Measurements from ENCODE around the gene SLC4A11. TPM values are rescaled to one million over a fixed set of nuclear protein-coding genes. Genes with fewer than 3 reads are reported as not detected.

Gene SLC4A11
- total RNA-seq, 1 donor from 2014 or later = 2.5 TPM

DNA sequence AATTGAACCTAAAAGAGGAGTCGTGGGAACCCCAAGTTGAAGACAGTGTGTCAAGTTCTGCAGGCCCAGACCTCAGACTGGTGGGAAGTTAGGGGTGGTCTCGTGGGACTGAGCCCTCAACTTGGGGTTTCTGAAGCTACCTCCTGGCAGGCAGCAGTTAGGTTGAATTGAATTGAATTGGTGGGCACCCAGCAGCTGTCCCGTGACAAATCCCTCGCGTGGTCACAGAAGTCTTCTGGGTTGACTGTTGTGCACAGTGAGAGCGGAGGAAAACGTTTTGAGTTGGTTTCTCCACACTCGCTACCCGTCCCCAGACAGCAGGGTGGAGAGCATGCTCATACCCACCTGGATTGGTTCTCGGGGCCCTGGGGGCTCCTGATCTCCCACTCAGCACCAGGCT is 12.9 kb downstream of the SLC4A11 start:
- Mint-ChIP-seq H3K27ac (peak overlapping the region; percentile 56), H3K36me3 (peaks cover 5% of the 10 kb centered on the region), H3K9me3 (no peaks in the 10 kb centered on the region), H3K4me1 (peaks cover 8% of the 10 kb centered on the region), H3K4me3 (no peak overlapping the region), H3K27me3 (ENCODE audit: low read depth) (no peaks in the 10 kb centered on the region)
- no peak for DNase-seq (ENCODE audit: low spot score in 2 of 2, unreplicated experiment in 2 of 2)
- TF ChIP-seq, protein P1, sequence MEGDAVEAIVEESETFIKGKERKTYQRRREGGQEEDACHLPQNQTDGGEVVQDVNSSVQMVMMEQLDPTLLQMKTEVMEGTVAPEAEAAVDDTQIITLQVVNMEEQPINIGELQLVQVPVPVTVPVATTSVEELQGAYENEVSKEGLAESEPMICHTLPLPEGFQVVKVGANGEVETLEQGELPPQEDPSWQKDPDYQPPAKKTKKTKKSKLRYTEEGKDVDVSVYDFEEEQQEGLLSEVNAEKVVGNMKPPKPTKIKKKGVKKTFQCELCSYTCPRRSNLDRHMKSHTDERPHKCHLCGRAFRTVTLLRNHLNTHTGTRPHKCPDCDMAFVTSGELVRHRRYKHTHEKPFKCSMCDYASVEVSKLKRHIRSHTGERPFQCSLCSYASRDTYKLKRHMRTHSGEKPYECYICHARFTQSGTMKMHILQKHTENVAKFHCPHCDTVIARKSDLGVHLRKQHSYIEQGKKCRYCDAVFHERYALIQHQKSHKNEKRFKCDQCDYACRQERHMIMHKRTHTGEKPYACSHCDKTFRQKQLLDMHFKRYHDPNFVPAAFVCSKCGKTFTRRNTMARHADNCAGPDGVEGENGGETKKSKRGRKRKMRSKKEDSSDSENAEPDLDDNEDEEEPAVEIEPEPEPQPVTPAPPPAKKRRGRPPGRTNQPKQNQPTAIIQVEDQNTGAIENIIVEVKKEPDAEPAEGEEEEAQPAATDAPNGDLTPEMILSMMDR (IDR thresholded peaks at IDR 0.05; ENCODE audit: unreplicated experiment) = no peak

DNA sequence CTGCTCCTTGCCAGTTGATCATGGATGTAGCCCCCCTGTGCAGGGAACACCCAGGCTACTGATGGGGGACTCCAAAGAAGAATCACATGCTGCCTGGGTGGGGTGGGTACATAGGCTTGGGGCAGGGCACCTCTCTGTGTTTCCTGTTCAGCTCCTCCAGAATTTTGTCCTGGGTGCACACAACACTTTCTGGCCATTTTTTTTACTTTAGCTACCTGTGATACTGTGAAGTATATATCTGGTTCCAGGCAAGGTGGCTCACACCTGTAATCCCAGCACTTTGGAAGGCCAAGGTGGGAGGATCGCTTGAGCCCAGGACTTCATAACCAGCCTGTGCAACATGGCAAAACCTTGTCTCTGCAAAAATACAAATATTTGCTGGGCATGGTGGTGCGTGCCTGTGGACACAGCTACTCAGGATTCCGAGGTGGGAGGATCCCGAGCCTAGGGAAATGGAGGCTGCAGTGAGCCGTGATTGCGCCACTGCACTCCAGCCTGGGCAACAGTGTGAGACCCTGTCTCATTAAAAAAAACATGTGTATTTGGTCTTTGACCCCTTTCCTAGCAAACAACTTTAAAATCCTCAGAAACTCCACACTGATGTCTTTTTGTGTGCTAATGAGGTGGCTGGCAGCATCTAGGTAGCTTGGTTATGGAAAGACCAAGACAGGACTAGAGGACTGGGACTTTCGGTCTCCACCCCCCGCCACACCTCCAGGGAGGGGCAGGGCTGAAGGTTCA is 14.1 kb downstream of the SLC4A11 start:
- H3K4me1 Mint-ChIP-seq = peaks cover 8% of the 10 kb centered on the region
- no peak for DNase-seq (ENCODE audit: low spot score in 2 of 2, unreplicated experiment in 2 of 2)
- H3K9me3 Mint-ChIP-seq = no peaks in the 10 kb centered on the region
- no peaks in the 10 kb centered on the region for H3K27me3 Mint-ChIP-seq (ENCODE audit: low read depth)
- H3K4me3 Mint-ChIP-seq = no peak overlapping the region
- H3K36me3 Mint-ChIP-seq = peaks cover 8% of the 10 kb centered on the region
- TF ChIP-seq, protein P1 (IDR thresholded peaks at IDR 0.05; ENCODE audit: unreplicated experiment) = no peak
- no peak overlapping the region for H3K27ac Mint-ChIP-seq

DNA sequence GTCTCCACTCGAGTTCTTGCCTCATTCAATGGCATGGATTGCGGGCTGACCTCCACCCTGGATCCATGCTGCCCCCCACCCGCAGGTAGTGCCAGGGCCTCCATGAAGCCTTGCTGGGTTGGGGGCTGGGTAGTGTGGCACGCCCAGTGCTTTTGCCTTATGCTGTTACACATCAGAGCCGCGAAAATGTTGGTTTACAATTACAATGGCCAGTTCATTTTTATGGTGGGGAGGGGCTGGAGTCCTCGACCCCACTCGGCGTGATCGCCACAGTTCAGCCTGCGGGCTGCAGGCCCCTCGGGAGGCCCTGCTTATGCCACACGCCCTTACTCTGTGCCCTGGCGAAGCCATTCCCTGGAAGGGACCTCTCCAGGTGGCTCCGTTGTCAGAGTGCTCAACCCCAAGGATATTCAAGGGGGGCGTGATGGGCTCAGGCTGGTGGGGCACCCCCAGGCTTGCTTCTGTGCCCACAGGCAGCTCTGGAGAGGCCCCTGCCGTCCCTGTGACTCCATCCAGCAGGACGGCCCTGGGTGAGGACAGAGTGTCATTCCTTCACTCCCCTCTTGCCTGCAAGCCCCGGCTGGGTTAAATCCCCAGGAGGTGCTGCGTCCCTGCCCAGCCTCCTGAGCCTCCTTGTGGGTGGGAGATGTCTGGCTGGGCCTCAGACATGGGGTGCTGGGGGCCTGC is 14.9 kb downstream of the SLC4A11 start:
- TF ChIP-seq, protein P1 (IDR thresholded peaks at IDR 0.05; ENCODE audit: unreplicated experiment) = no peak
- H3K36me3 Mint-ChIP-seq = peaks cover 8% of the 10 kb centered on the region
- H3K27me3 Mint-ChIP-seq (ENCODE audit: low read depth) = no peaks in the 10 kb centered on the region
- H3K4me3 Mint-ChIP-seq = no peak overlapping the region
- H3K9me3 Mint-ChIP-seq = no peaks in the 10 kb centered on the region
- DNase-seq (ENCODE audit: low spot score in 2 of 2, unreplicated experiment in 2 of 2) = no peak
- H3K27ac Mint-ChIP-seq = no peak overlapping the region
- H3K4me1 Mint-ChIP-seq = peaks cover 8% of the 10 kb centered on the region

DNA sequence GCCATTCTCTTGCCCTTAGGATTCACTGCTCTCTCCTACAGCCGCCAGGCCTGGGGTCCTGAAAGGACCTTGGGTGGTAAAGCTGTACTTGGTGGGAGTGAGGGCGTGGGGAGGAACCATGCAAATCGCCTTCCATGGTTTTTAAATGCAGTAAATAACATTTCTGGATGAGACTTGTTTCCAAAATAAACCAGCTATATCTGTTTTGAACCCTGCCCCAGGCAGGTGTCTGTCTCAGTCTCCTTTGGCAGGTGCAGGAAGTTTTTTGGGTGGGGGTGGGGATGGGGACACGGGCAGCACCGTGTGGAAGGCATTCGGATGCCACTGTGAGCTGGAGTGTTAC is 15.4 kb downstream of the SLC4A11 start:
- peaks cover 8% of the 10 kb centered on the region for H3K36me3 Mint-ChIP-seq
- H3K27ac Mint-ChIP-seq = no peak overlapping the region
- H3K9me3 Mint-ChIP-seq = no peaks in the 10 kb centered on the region
- no peak for DNase-seq (ENCODE audit: low spot score in 2 of 2, unreplicated experiment in 2 of 2)
- no peaks in the 10 kb centered on the region for H3K27me3 Mint-ChIP-seq (ENCODE audit: low read depth)
- no peak overlapping the region for H3K4me3 Mint-ChIP-seq
- TF ChIP-seq, protein P1 (IDR thresholded peaks at IDR 0.05; ENCODE audit: unreplicated experiment) = no peak
- peaks cover 8% of the 10 kb centered on the region for H3K4me1 Mint-ChIP-seq

DNA sequence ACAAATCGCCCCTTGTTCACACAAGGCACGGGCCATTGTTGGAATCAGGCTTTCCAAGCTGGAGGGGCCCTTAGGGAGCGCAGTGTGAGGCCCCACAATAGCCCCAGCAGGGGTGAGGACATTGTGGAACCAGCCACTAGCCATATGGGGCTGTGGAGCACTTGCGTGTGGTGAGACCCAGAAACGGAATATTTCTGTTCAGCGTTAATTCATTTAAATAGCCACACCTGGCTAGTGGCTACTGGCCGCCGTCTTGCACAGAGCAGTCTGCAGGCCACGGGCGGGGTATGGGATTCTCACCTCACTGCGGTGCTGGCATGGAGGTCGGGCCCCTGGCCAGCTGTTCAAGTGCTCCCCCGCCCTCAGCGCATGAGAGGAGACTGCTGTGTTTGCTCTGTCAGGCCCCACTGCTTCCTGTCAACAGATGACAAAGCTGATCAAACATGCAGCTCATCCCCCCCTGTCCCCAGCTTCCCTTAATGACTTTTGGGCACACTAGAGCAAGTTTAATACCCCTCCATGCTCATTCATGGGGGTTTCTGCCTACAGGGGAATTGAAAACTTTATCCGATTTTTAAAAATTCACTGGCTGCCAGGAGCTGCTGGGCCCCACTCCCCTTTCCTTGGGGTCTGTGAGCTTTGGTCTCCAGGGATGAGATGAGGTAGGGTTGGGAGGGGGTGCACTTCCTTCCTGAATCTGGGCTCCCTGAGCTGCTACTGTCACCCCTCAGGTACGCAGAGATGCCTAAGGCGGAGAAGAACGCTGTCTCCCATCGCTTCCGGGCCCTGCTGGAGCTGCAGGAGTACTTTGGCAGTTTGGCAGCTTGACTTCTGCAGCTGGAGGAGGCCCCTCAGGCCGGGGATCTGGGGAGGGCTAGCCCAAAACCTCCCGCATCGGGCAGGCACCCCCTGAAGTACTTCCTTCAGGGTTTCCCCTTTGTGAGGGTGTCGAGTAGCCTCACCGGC is 16.1 kb downstream of the SLC4A11 start:
- TF ChIP-seq, protein P1 (IDR thresholded peaks at IDR 0.05; ENCODE audit: unreplicated experiment) = no peak
- DNase-seq (ENCODE audit: low spot score in 2 of 2, unreplicated experiment in 2 of 2) = no peak
- peaks cover 8% of the 10 kb centered on the region for H3K36me3 Mint-ChIP-seq
- H3K27ac Mint-ChIP-seq = no peak overlapping the region
- no peak overlapping the region for H3K4me3 Mint-ChIP-seq
- peaks cover 8% of the 10 kb centered on the region for H3K4me1 Mint-ChIP-seq
- H3K27me3 Mint-ChIP-seq (ENCODE audit: low read depth) = no peaks in the 10 kb centered on the region
- no peaks in the 10 kb centered on the region for H3K9me3 Mint-ChIP-seq

Measured in mesothelial cell of epicardium (in vitro differentiated cells).